CD14-positive monocyte (primary cell): ENCODE measurements around the gene ABLIM3. TPM values are rescaled to one million over a fixed set of nuclear protein-coding genes. Genes with fewer than 3 reads are reported as not detected.

Source experiments
- DNase-seq, 3 donors: peaks; one replicate each; pipeline ENCODE4 v3.0.0-alpha.2; 2011 to 2022
- H2AFZ ChIP-seq: 2 replicates; pipeline ENCODE4 v1.6.0; 2012; ENCODE audit warnings: mild to moderate bottlenecking, low read depth, low read length, inconsistent platforms; ENCODE audit not compliant: insufficient read depth, poor library complexity, severe bottlenecking
- H3K27ac ChIP-seq, 2 donors: 1 replicate in 1 of 2; 2 replicates in 1 of 2; pipeline ENCODE4 v1.5.1; 2012 to 2013; ENCODE audit warnings: low read length in 2 of 2, control low read depth in 1 of 2, inconsistent platforms in 1 of 2, low read depth in 1 of 2, mild to moderate bottlenecking in 1 of 2
- H3K27me3 ChIP-seq, 2 donors: one replicate each; pipeline versions ENCODE4 v1.6.0 to v1.6.1; 2011 to 2013; ENCODE audit warnings: low read length in 2 of 2; ENCODE audit not compliant: control insufficient read depth in 2 of 2, insufficient read depth in 2 of 2
- H3K36me3 ChIP-seq, 2 donors: replicated peaks in 1 of 2; 1 replicate in 1 of 2; 2 replicates in 1 of 2; pipeline versions ENCODE4 v1.5.1 to v1.6.1; 2012 to 2013; ENCODE audit warnings: low read length in 2 of 2, control low read depth in 1 of 2, inconsistent platforms in 1 of 2, mild to moderate bottlenecking in 1 of 2; ENCODE audit not compliant: insufficient read depth in 2 of 2, control insufficient read depth in 1 of 2
- H3K4me1 ChIP-seq, 2 donors: 1 replicate in 1 of 2; 2 replicates in 1 of 2; pipeline versions ENCODE4 v1.5.1 to v1.6.1; 2012 to 2013; ENCODE audit warnings: low read length in 2 of 2, control low read depth in 1 of 2, inconsistent platforms in 1 of 2, mild to moderate bottlenecking in 1 of 2, moderate library complexity in 1 of 2; ENCODE audit not compliant: insufficient read depth in 2 of 2, control insufficient read depth in 1 of 2
- H3K4me2 ChIP-seq: replicated peaks from 2 replicates; pipeline ENCODE3; 2012; ENCODE audit warnings: low read length, moderate library complexity, mild to moderate bottlenecking; ENCODE audit not compliant: poor library complexity, severe bottlenecking; ENCODE audit errors: extremely low read depth
- H3K4me3 ChIP-seq, 3 experiments: fragments of 200-600 bp in 1 of 3; sonication (generic) in 1 of 3; replicated peaks in 1 of 3; 1 replicate in 2 of 3; 2 replicates in 1 of 3; pipeline ENCODE4 v1.5.1; 2011 to 2013; ENCODE audit warnings: low read length in 3 of 3, mild to moderate bottlenecking in 3 of 3, control low read depth in 2 of 3, low read depth in 2 of 3, inconsistent platforms in 1 of 3, moderate library complexity in 1 of 3
- H3K79me2 ChIP-seq: 2 replicates; pipeline ENCODE4 v1.6.0; 2012; ENCODE audit warnings: mild to moderate bottlenecking, control low read depth, inconsistent platforms, low read length, moderate library complexity; ENCODE audit not compliant: insufficient read depth
- H3K9ac ChIP-seq: 2 replicates; pipeline ENCODE4 v1.6.0; 2017; ENCODE audit warnings: low read length, mild to moderate bottlenecking; ENCODE audit not compliant: insufficient read depth, poor library complexity, severe bottlenecking
- H3K9me3 ChIP-seq, 2 donors: replicated peaks in 1 of 2; 1 replicate in 1 of 2; 2 replicates in 1 of 2; pipeline versions ENCODE4 v1.5.1 to v1.6.1; 2012 to 2013; ENCODE audit warnings: low read length in 2 of 2, control low read depth in 1 of 2; ENCODE audit not compliant: control insufficient read depth in 1 of 2, insufficient read depth in 1 of 2
- H4K20me1 ChIP-seq: 2 replicates; pipeline ENCODE4 v1.6.0; 2012; ENCODE audit warnings: mild to moderate bottlenecking, low read length, control low read depth, moderate library complexity; ENCODE audit not compliant: insufficient read depth
- H3K27ac Mint-ChIP-seq, 7 donors: one replicate each; pipeline ENCODE4 v1.8.0; 2020; ENCODE audit warnings: mild to moderate bottlenecking in 7 of 7, mixed read lengths in 7 of 7, moderate library complexity in 6 of 7, inconsistent platforms in 2 of 7
- H3K27me3 Mint-ChIP-seq, 3 donors: one replicate each; pipeline ENCODE4 v1.8.0; 2021 to 2022; ENCODE audit warnings: low read depth in 3 of 3, mild to moderate bottlenecking in 3 of 3, mixed read lengths in 3 of 3, moderate library complexity in 3 of 3, inconsistent platforms in 1 of 3
- H3K36me3 Mint-ChIP-seq, 2 donors: one replicate each; pipeline ENCODE4 v1.8.0; 2020; ENCODE audit warnings: mixed read lengths in 2 of 2, inconsistent platforms in 1 of 2, mild to moderate bottlenecking in 1 of 2
- H3K4me1 Mint-ChIP-seq: one replicate; pipeline ENCODE4 v1.8.0; 2020; ENCODE audit warnings: mild to moderate bottlenecking, mixed read lengths
- H3K4me3 Mint-ChIP-seq, 2 donors: one replicate each; pipeline ENCODE4 v1.8.0; 2020; ENCODE audit warnings: mild to moderate bottlenecking in 2 of 2, mixed read lengths in 2 of 2, moderate library complexity in 1 of 2
- H3K9me3 Mint-ChIP-seq, 7 donors: one replicate each; pipeline ENCODE4 v1.8.0; 2020 to 2022; ENCODE audit warnings: mixed read lengths in 7 of 7, mild to moderate bottlenecking in 6 of 7, moderate library complexity in 6 of 7, inconsistent platforms in 2 of 7
- CTCF ChIP-seq: fragments of 200-600 bp; IDR thresholded peaks from one replicate; pipeline ENCODE4 v1.8.0; 2022; ENCODE audit warnings: antibody characterized with exemption, mild to moderate bottlenecking
- WGBS: methylation state at CpG from one replicate; pipeline ENCODE4 v1.1.5; 2013; ENCODE audit warnings: missing lambda C conversion rate; ENCODE audit not compliant: insufficient coverage; 5-methylcytosine and 5-hydroxymethylcytosine counted together
- intact Hi-C, 2 donors: fragments of 100-400 bp; cut with micrococcal nuclease; formaldehyde crosslinking; loops; one replicate each; pipeline versions ENCODE4 v1.15.0 to v1.15.1; 2023
- polyA plus RNA-seq, 3 donors: library from polyadenylated mRNA; depleted of rRNA in 1 of 3; unstranded in 2 of 3; stranded (reverse) in 1 of 3; fragments of 300-500 nt in 2 of 3; fragments of >200 nt in 1 of 3; fragmentation: Illumina TruSeq in 2 of 3; gene quantifications; 1 replicate in 2 of 3; 2 replicates in 1 of 3; pipeline ENCODE4 v1.2.3, GENCODE V29; 2012 to 2021

Gene ABLIM3
- polyA plus RNA-seq, 3 donors = 0.22 to 0.74 TPM; not detected in 1

- Mint-ChIP-seq H3K4me3 (no peak overlapping the region), H3K4me1 (no peaks in the 10 kb centered on the region), H3K27ac (no peak overlapping the region), H3K27me3 (peaks cover 0 to 4% (median 0%) of the 10 kb centered on the region in 3 donors), H3K36me3 (no peaks in the 10 kb centered on the region), H3K9me3 (peaks cover 0 to 1% (median 0%) of the 10 kb centered on the region in 7 donors)
- H3K4me1 ChIP-seq = no peaks in the 10 kb centered on the region
- intact Hi-C loops = no loop called here
- H3K36me3 ChIP-seq = no peaks in the 10 kb centered on the region
- no peak overlapping the region for H3K9ac ChIP-seq
- TF ChIP-seq CTCF = no peak
- H3K79me2 ChIP-seq = no peaks in the 10 kb centered on the region
- H4K20me1 ChIP-seq = no peaks in the 10 kb centered on the region
- no peak for DNase-seq
- H3K4me2 ChIP-seq = no peak overlapping the region
- H3K9me3 ChIP-seq = no peaks in the 10 kb centered on the region
- 100% methylated on average over 4 of the region's 9 CpGs for WGBS
- H3K4me3 ChIP-seq = no peak overlapping the region
- no peaks in the 10 kb centered on the region for H3K27me3 ChIP-seq
- H2AFZ ChIP-seq = no peak overlapping the region
- H3K27ac ChIP-seq = no peak overlapping the region
Observed at GRCh38 chr5:149161026-149161687, 19.9 kb downstream of the ABLIM3 start.

GRCh38 chr5:149161850-149162249 lies 20.6 kb downstream of the ABLIM3 start:
- H3K27ac ChIP-seq = no peak overlapping the region
- H3K9me3 Mint-ChIP-seq = peaks cover 0 to 1% (median 0%) of the 10 kb centered on the region in 7 donors
- no peak for TF ChIP-seq CTCF
- no peaks in the 10 kb centered on the region for H3K27me3 ChIP-seq
- H4K20me1 ChIP-seq = no peaks in the 10 kb centered on the region
- H3K4me3 Mint-ChIP-seq = no peak overlapping the region
- no peaks in the 10 kb centered on the region for H3K4me1 Mint-ChIP-seq
- no peak overlapping the region for H3K4me3 ChIP-seq
- no peaks in the 10 kb centered on the region for H3K9me3 ChIP-seq
- H3K36me3 Mint-ChIP-seq = no peaks in the 10 kb centered on the region
- no peak overlapping the region for H2AFZ ChIP-seq
- H3K9ac ChIP-seq = no peak overlapping the region
- peaks cover 0 to 4% (median 0%) of the 10 kb centered on the region in 3 donors for H3K27me3 Mint-ChIP-seq
- H3K27ac Mint-ChIP-seq = no peak overlapping the region
- no peak for DNase-seq
- intact Hi-C loops = no loop called here
- H3K4me2 ChIP-seq = no peak overlapping the region
- no peaks in the 10 kb centered on the region for H3K36me3 ChIP-seq
- no peaks in the 10 kb centered on the region for H3K4me1 ChIP-seq
- WGBS = no CpG with 5 or more reads among the region's 5 CpGs
- no peaks in the 10 kb centered on the region for H3K79me2 ChIP-seq
